SIG-M5 treated with dmso at 0.1 percent for 504 hours (cell line): Measurements from ENCODE around the gene SSR1.
"Not testable (repeated sequence)": the region's sequence is repeated elsewhere in the genome, so short reads cannot be mapped to it uniquely, and the experiment has no call there.

Source experiments
- DNase-seq: peaks from one replicate; lab custom pipeline; 2025; ENCODE audit not compliant: unreplicated experiment; lab: John Stamatoyannopoulos, UW

The SSR1 gene

GRCh38 chr6:7319406-7319805 is 6.4 kb upstream of the SSR1 start:
- not testable (repeated sequence) for DNase-seq

DNA sequence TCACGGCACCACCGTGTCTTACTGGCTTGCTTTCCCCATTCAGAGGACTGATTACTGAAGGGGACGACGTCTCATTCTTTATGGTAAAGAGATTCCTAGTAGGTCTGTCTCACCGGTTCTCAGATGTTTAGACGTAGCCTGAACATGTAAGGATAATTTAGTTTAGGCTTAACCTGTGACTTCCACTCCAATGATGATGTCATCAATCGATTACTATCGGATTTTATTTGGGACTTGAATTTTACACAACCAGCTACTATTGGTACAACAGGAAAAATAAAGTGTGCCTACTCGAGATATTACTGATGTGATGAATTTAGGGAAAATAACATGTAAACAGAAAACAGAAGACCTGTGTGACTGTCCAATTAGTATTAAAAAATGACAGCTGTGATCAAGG is 4.5 kb upstream of the SSR1 start:
- DNase-seq = no peak

GRCh38 chr6:7316658-7317533 is 3.9 kb upstream of the SSR1 start:
- no peak for DNase-seq

DNA sequence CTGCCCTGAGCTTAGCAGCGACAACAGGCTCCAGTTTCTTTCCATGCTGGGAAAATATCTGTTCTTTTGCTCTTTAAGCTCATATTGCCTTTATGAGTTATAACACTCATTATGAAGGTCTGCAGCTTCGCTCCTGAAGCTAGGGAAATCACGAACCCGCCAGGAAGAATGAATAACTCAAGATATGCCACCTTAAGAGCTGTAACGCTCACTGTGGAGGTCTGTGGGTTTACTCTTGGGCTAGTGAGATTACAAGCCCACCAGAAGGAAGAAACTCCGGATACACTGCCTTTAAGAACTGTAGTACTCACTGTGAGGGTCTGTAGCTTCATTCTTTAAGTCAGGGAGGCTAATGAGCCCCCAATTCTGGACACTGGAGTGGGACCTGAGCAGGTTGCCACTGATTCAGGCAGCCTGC is 3.0 kb upstream of the SSR1 start:
- no peak for DNase-seq

- DNase-seq = not testable (repeated sequence)
Measured at GRCh38 chr6:7315087-7315947, 2.3 kb upstream of the SSR1 start.

GRCh38 chr6:7314414-7314813 is 1.4 kb upstream of the SSR1 start:
- no peak for DNase-seq

DNA sequence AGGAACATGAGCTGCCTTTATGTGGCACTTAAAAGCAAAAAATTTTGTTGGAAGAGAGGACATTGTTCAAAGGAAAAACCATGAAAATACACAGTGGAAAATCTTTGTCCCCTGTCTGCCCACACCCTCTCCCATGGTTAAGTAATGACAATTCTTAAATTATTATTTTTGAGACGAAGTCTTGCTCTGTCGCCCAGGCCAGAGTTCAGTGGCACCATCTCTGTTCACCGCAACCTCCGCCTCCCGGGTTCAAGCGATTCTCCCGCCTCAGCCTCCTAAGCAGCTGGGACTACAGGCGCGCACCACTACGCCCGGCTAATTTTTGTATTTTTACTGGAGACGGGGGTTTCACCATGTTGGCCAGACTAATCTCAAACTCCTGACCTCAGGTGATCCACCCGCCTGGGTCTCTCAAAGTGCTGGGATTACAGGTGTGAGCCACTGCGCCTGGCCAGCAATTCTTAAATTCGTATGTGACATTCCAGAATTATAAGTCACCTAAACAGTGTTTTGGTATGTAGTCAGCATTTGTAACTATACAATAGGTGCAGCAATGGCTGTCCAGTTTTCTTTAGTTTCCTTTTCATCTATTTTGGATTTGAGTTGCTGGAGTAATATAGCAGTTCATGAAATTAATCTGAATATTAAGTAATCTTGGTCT is 636 bp upstream of the SSR1 start:
- no peak for DNase-seq

DNA sequence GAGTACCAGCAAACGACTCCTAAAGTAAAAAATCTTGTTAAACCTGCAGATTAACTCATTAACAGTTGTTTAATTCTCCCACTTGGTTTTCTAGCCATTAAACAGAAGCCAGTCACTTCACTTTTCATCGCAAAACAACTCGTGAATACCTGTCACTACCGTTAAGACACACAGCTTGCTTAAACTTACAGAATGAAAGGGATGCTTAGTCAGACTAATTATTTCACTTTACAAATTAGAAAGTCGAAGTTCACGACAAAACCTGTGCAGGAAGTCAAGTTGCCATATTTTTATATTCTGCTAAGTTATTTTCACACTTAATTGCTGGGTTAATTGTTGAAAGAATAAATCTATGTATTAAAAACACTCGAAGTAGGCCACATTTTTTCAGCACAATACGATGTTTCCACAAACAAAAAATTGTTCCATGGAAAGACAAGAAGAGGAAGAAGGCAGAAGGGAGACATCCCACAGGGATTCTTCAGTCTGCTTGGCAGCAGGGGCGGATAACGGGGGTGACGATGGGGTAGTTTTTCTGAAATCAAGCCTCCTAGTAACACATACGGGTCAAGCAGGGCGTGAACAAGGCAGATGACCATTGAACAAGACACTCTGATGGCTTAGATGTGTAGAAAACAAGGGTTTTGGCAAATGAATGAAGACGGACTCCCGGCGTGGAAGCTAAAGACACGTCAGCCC is 933 bp downstream of the SSR1 start:
- no peak for DNase-seq

DNA sequence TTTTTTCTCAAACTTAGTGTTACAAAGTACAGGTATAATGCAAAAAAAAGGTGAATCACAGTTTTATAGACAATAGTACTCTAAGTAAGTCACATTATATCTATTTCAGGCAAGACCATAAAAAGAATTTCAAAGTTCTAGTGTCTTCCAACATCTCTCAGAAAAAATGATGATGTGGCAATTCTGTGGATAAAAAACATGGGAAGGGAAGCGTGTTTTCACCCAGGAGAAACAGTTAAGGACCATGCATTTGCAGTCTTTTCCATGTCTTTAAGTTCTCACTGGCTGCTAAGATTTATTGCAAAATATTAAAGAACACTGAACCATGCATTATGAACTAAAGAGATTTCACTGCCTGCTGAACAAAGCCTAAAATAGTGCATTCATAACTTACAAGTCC is 1.8 kb downstream of the SSR1 start:
- DNase-seq = no peak

DNA sequence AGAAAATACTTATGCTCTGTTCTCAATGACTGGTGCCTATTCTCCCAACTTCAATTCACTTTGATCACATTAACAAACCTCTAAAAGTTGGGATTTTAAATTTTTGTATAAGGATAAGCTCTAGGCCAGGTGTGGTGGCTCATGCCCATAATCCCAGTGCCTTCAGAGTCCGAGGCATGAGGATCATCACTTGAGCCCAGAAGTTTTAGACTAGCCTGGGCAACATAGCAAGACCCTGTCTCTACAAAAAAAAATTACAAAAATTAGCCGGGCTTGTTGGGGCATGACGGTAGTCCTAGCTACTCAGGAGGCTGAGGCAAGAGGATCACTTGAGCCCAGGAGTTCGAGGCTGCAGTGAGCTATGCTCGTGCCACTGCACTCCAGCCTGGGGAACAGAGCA is 3.9 kb downstream of the SSR1 start:
- DNase-seq = no peak

GRCh38 chr6:7307533-7307932 is 5.5 kb downstream of the SSR1 start:
- DNase-seq = no peak

DNA sequence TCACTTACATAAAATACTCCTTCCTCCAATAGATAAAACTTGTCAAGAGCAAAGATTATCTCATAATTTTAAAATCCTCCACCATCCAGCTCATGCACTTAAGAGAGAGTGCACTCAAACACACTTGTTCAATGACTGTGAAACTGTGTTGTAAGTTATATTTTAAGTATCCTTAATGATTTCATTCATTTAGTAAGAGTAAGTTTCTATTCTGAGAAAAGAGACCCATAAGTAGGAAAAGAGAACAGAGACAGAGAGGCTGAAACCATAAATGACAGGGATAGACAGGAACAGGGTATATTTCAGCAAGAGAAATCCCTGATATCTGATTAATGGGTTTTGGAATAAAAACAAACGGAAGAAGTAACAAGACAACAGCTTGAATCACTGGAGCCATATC is 8.2 kb downstream of the SSR1 start:
- DNase-seq = no peak

DNA sequence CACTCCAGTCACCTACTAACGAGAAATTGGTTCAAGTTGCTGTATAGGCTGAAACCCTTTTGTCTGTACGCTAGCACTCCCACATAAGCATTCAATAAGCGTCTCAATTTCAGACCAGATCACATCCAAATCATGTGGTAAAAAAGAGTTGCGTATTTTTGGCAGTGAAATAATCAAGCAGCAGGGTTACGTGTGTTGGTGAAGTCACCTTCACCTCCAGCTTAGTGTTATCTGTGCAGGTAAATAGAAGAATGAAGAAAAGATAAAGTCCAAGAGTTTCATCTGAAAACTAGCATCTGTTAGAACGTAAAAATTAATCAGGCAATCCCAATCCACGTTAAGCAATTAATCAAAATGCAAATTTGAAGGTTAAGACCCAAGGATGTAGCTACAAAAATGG is 11.3 kb downstream of the SSR1 start:
- DNase-seq = no peak

DNA sequence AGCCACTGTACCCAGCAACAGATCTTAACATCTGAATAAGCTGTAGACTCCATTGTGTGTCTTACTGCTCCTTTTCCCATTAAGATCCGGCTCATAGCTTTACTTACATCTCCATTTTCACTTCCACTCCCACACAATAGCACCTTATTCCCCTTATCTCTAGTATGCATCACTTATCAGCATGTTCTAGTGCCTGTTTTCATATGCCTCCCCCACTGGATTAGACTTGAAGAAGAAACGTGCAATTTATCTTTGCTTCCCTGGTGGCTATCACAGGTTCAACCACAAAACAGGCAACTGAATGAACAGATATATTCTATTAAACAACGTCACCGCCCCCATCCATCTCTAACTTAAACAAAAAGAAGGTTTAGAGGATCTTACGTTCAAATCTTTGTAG is 12.1 kb downstream of the SSR1 start:
- no peak for DNase-seq

DNA sequence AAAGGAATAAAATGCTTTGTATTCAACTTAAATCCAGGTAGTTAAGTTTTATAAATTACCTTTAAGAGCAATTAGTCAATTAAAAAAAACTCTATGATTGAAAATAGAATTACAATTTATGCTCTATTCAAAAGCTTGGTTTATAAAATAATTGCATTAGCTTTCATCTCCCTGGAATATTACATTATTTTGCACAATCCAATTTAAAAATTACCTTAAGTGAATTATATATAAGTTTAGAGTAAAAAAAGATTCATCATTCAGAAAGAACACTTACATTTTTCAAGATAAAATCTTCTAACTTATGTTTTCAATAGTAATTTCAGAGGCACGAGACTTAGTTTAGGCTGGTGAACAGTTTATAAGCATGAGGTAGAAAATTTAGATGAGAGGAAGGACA is 14.9 kb downstream of the SSR1 start:
- DNase-seq = no peak

- DNase-seq = no peak
Measured at GRCh38 chr6:7296602-7297001, 16.4 kb downstream of the SSR1 start.

GRCh38 chr6:7295916-7296315 is 17.1 kb downstream of the SSR1 start:
- DNase-seq = no peak

- no peak for DNase-seq
Measured at GRCh38 chr6:7292596-7293255, 20.3 kb downstream of the SSR1 start.

DNA sequence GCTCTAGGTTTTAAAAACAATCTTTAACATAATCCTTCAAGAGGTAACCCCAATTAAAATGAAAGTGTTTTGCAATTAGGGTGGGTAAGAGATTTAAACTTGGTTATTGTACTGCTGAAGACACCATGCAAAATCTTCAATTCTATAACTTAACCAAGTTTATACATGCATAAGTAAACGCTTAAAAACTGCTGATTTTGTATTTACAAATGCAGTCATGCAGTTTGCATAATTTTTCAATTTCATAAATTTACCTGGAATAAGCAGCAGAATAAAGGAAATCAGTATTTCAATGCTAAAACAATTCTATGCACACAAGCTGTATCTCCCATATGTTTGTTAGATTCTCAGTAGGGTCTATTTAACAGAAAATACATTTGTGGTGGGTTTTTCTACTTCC is 22.9 kb downstream of the SSR1 start:
- DNase-seq = no peak

- DNase-seq = no peak
Measured at GRCh38 chr6:7285416-7285815, 27.6 kb downstream of the SSR1 start.

DNA sequence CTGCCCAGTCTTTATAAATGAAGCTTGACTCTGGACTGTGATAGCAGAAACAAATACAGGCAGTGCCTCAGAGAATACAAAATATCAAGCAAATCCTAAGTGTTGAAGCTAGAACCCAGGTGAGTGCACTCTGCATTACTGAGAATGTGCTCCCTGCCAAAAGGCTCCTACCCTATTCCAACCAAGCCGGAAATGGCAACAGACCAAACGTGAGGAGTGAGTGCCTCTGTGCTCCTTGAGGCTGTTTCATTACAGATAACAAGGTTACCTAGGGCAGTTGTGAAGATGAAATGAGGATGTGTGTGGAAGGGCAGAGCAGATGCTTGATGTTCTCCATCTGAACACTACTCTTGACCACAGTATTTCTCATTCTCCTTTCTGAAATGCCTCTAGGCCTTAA is 29.3 kb downstream of the SSR1 start:
- no peak for DNase-seq
